ENCODE data around the gene CPD. TPM values are rescaled to one million over a fixed set of nuclear protein-coding genes. Genes with fewer than 3 reads are reported as not detected.
A peak's percentile ranks its signal among the peaks of the same experiment; 100 is the strongest.
"Not testable (repeated sequence)": the region's sequence is repeated elsewhere in the genome, so short reads cannot be mapped to it uniquely, and the experiment has no call there.

The CPD gene
- total RNA-seq, 6 donors from 2014 or later = 49.4 to 132 (median 104) TPM

DNA sequence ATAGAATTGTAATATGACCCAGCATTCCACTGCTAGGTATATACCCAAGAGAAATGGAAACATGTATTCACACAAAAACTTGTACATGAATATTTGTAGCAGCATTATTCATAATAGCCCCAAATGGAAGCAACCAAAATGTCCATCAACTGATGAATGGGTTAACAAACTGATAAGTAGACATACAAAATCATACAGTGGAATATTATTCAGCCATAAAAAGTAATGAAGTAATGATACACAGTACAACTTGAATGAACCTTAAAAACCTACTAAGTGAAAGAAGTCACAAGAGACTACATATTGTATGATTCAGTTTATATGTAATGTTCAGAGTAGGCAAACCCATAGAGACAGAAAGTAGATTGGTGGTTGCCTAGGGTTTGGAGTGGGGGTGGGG is 58.0 kb downstream of the CPD start:
- Histone ChIP-seq H3K27ac (no peak overlapping the region), H3K36me3 (peaks cover 0 to 47% (median 4%) of the 10 kb centered on the region in 4 donors), H3K4me1 (peaks cover 0 to 7% (median 5%) of the 10 kb centered on the region in 4 donors), H3K4me3 (no peak overlapping the region), H3K27me3 (no peaks in the 10 kb centered on the region), H3K9me3 (no peaks in the 10 kb centered on the region)
- ATAC-seq (ENCODE audit: low FRiP score in 2 of 2) = no peak
- TF ChIP-seq EP300 (IDR thresholded peaks at IDR 0.05) = no peak
- DNase-seq = no peak

DNA sequence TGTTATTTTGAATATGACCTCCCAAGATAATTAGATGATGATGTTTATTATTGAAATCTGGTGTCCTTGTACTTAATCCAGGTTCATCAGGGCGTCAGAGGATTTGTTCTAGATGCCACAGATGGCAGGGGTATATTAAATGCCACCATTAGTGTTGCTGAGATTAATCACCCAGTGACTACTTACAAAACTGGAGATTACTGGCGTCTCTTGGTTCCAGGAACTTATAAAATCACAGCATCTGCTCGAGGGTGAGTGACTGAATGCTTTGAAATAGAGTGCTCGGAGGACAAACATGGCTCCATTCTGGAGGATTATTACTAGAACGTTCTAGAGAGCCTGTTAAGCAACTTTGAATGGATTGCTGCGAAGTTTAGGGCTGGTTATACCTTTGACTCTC is 65.0 kb downstream of the CPD start:
- no peak for DNase-seq
- TF ChIP-seq POLR2A (IDR thresholded peaks at IDR 0.05) (no peak), POLR2AphosphoS5 (IDR thresholded peaks at IDR 0.05) (no peak), EP300 (IDR thresholded peaks at IDR 0.05) (no peak)
- TF ChIP-seq, protein P1, sequence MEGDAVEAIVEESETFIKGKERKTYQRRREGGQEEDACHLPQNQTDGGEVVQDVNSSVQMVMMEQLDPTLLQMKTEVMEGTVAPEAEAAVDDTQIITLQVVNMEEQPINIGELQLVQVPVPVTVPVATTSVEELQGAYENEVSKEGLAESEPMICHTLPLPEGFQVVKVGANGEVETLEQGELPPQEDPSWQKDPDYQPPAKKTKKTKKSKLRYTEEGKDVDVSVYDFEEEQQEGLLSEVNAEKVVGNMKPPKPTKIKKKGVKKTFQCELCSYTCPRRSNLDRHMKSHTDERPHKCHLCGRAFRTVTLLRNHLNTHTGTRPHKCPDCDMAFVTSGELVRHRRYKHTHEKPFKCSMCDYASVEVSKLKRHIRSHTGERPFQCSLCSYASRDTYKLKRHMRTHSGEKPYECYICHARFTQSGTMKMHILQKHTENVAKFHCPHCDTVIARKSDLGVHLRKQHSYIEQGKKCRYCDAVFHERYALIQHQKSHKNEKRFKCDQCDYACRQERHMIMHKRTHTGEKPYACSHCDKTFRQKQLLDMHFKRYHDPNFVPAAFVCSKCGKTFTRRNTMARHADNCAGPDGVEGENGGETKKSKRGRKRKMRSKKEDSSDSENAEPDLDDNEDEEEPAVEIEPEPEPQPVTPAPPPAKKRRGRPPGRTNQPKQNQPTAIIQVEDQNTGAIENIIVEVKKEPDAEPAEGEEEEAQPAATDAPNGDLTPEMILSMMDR (IDR thresholded peaks at IDR 0.05) = no peak
- no peaks in the 10 kb centered on the region for H3K27me3 ChIP-seq
- no peaks in the 10 kb centered on the region for H3K9me3 ChIP-seq
- ATAC-seq (ENCODE audit: low FRiP score in 2 of 2) = no peak
- 79 to 90% methylated on average over 6 of the region's 6 CpGs for WGBS, 2 donors
- no peaks in the 10 kb centered on the region for H3K4me1 ChIP-seq
- no peak overlapping the region for H3K4me3 ChIP-seq
- H3K36me3 ChIP-seq = peaks cover 8 to 45% (median 11%) of the 10 kb centered on the region in 4 donors
- H3K27ac ChIP-seq = no peak overlapping the region

DNA sequence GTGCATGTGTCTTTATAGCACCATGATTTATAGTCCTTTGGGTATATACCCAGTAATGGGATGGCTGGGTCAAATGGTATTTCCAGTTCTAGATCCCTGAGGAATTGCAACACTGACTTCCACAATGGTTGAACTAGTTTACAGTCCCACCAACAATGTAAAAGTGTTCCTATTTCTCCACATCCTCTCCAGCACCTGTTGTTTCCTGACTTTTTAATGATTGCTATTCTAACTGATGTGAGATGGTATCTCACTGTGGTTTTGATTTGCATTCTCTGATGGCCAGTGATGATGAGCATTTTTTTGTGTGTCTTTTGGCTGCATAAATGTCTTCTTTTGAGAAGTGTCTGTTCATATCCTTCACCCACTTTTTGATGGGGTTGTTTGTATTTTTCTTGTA is 67.9 kb downstream of the CPD start:
- peaks cover 8 to 58% (median 23%) of the 10 kb centered on the region in 4 donors for H3K36me3 ChIP-seq
- H3K4me3 ChIP-seq; H3K27me3 ChIP-seq; H3K27ac ChIP-seq; ATAC-seq (ENCODE audit: low FRiP score in 2 of 2); H3K4me1 ChIP-seq; DNase-seq; H3K9me3 ChIP-seq: not testable (repeated sequence)

DNA sequence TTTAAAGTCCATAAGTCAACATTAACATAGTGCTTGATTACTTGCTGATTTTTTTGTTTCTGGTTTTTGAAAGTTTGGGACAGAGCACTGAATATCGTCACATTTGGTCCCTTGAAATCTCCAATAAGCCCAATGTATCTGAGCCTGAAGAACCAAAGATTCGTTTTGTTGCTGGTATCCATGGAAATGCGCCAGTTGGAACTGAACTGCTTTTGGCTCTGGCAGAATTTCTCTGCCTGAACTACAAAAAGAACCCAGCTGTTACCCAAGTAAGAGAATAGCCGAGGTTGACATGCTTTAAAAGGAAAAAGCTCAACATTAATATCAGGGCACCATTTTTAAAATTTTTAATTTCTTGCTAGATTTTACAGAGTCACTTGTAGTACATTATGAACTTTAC is 70.8 kb downstream of the CPD start:
- 77 to 81% methylated on average over 4 of the region's 4 CpGs for WGBS, 2 donors
- no peak for ATAC-seq (ENCODE audit: low FRiP score in 2 of 2)
- H3K4me1 ChIP-seq = no peaks in the 10 kb centered on the region
- peaks cover 0 to 62% (median 36%) of the 10 kb centered on the region in 4 donors for H3K36me3 ChIP-seq
- H3K9me3 ChIP-seq = no peaks in the 10 kb centered on the region
- TF ChIP-seq POLR2AphosphoS5 (IDR thresholded peaks at IDR 0.05) (no peak), POLR2A (IDR thresholded peaks at IDR 0.05) (no peak), EP300 (IDR thresholded peaks at IDR 0.05) (no peak)
- TF ChIP-seq, protein P1 (IDR thresholded peaks at IDR 0.05) = no peak
- H3K4me3 ChIP-seq = no peak overlapping the region
- no peak for DNase-seq
- H3K27me3 ChIP-seq = no peaks in the 10 kb centered on the region
- no peak overlapping the region for H3K27ac ChIP-seq

DNA sequence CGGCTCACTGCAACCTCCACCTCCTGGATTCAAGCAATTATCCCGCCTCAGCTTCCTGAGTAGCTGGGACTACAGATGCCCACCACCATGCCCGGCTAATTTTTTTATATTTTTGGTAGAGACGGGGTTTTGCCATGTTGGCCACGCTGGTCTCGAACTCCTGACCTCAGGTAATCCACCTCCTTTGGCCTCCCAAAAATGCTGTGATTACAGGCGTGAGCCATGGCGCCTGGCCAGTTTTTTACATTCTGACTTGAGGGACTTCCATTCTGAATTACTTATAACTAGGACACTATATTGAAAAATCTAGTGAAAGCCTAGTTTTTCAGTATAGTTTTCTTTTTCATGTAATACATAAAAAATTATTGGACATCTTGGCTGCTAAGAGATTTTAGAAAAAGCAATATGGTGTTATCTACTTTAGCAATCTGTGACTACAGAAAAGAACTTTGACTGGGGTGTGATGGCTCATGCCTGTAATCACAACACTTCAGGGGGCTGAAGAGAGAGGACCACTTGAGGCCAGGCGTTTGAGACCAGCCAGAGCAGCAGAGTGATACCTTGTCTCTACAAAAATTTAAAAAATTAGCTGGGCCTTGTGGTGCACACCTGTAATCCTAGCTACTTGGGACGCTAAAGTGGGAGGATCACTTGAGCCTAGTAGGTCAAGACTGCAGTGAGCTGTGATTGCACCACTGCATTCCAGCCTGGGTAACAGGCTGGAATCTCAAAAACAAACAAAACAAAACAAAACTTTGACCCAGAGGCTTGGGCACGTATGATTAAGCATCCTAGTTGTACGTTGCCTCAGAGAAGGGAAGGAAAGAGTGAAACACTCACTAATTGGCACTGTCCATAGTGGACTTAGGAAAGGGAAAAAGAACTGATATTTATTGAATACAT is 71.6 kb downstream of the CPD start:
- H3K4me3 ChIP-seq = no peak overlapping the region

More for the DNA sequence above, 71.6 kb downstream of the CPD start:
- DNase-seq = no peak
- peak overlapping the region in 1 of 4 donors; percentile 11 for H3K27ac ChIP-seq
- H3K27me3 ChIP-seq = no peaks in the 10 kb centered on the region
- ATAC-seq (ENCODE audit: low FRiP score in 2 of 2) = no peak
- WGBS, 2 donors = 83 to 92% methylated on average over 12 of the region's 12 CpGs
- H3K4me1 ChIP-seq = no peaks in the 10 kb centered on the region
- H3K9me3 ChIP-seq = no peaks in the 10 kb centered on the region
- H3K36me3 ChIP-seq = peaks cover 2 to 60% (median 38%) of the 10 kb centered on the region in 4 donors
- TF ChIP-seq, protein P1 (IDR thresholded peaks at IDR 0.05) = no peak
- TF ChIP-seq EP300 (IDR thresholded peaks at IDR 0.05) = no peak
- TF ChIP-seq POLR2A (IDR thresholded peaks at IDR 0.05) = no peak
- TF ChIP-seq POLR2AphosphoS5 (IDR thresholded peaks at IDR 0.05) = no peak
